22Rv1 (cell line): Measurements from ENCODE around the gene GNL2.

Experiments used
- ZFX ChIP-seq: fragments of 450-650 bp; IDR thresholded peaks from 2 replicates; pipeline ENCODE4 v1.6.1; 2017; ENCODE audit warnings: antibody characterized with exemption, borderline replicate concordance
- TF ChIP-seq, protein P1 (sequence below): fragments of 450-650 bp; IDR thresholded peaks from 2 replicates; pipeline ENCODE4 v1.5.1; 2017; ENCODE audit warnings: mild to moderate bottlenecking

DNA sequence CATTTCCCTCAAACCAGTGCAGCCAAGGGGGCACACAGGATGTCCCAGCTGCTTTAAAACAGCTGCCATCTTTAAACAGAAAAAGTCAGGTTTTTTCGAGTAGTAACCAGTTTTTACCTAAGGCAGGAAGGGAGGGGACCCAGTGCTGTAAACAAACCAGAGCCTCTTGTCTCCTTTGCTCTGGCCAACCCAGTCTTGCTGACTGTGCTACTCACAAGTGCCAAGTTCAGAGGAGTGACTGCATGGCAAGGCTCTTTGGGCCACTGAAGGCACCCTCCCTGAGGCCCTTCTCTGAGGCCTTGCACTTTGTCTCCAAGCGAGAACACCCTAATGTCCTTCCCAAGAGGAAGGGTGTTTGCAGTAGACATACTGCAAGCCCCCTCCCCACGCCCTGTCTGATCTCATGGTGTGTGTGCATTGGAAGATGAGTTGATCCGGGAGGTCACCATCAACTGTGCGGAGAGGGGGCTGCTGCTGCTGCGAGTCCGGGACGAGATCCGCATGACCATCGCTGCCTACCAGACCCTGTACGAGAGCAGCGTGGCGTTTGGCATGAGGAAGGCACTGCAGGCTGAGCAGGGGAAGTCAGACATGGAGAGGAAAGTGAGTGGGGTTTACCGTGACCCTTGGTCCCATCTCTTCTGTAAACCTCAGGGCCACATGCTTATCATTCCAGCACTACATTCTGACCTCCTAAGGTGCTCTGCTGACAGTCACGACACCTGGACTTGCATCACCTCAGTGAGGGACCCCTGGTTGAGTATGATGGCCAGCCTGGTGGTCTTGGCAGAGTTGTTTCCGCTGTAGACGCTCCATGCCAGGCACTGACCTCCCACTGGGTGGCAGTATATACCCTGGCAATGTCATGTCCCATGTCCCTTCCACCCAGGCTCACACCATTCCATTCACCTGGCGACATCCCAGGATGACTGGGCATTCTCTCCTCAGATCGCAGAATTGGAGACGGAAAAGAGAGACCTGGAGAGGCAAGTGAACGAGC, 34.3 kb downstream of the GNL2 start:
- TF ChIP-seq, protein P1, sequence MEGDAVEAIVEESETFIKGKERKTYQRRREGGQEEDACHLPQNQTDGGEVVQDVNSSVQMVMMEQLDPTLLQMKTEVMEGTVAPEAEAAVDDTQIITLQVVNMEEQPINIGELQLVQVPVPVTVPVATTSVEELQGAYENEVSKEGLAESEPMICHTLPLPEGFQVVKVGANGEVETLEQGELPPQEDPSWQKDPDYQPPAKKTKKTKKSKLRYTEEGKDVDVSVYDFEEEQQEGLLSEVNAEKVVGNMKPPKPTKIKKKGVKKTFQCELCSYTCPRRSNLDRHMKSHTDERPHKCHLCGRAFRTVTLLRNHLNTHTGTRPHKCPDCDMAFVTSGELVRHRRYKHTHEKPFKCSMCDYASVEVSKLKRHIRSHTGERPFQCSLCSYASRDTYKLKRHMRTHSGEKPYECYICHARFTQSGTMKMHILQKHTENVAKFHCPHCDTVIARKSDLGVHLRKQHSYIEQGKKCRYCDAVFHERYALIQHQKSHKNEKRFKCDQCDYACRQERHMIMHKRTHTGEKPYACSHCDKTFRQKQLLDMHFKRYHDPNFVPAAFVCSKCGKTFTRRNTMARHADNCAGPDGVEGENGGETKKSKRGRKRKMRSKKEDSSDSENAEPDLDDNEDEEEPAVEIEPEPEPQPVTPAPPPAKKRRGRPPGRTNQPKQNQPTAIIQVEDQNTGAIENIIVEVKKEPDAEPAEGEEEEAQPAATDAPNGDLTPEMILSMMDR = peak; percentile 81
- TF ChIP-seq ZFX = no peak
